Globus pallidus (tissue), 1 donor: ENCODE data around the gene TNS1.
A peak's percentile ranks its signal among the peaks of the same experiment; 100 is the strongest.

Experiments used
- DNase-seq: peaks from one replicate; pipeline ENCODE4 v3.0.0-alpha.2; 2015; ENCODE audit warnings: low spot score

TNS1 gene

GRCh38 chr2:217776631-217777030 is 226.2 kb downstream of the TNS1 start:
- no peak for DNase-seq

DNA sequence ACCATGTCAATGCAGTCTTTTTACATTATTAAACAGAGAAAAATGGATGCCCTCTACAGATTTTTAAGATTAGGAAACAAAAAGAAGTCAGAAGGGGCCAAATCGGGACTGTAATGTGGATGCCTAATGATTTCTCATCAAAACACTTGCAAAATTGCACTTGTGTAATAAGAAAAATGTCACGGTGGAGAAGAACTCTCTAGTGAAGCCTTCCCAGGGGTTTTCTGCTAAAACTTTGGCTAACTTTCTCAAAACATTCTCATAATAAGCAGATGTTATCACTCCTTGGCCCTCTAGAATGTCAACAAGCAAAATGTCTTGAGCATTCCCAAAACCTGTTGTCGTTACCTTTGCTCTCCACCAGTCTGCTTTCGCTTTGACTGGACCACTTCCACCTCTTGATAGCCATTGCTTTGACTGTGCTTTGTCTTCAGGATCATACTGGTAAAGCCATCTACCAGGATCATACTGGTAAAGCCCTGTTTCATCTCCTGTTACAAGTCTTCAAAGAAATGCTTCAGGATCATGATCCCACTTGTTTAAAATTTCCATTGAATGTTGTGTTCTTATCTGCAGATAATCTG is 226.8 kb downstream of the TNS1 start:
- DNase-seq = no peak

DNA sequence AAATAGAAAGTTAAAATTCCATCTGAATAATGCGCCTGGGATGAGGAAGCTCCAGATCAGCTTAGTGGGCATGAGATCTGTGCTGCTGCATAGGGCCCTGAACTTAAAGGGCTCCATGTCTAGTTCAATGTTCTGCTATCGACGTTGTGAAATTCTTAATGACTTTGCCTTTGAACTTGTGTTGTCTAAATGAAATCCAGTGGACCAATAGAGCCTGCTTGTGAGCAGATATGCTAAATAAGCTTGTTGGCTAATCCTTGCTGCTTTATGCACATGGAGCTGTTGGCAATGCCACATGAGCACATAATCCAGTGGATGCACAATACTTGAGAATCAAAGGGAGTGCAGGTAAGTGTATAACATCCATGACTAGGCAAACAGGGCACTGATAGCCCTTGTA is 228.6 kb downstream of the TNS1 start:
- DNase-seq = no peak

- no peak for DNase-seq
Measured at GRCh38 chr2:217773539-217773938, 229.3 kb downstream of the TNS1 start.

GRCh38 chr2:217766356-217766755 is 236.4 kb downstream of the TNS1 start:
- DNase-seq = no peak

- DNase-seq = no peak
Measured at GRCh38 chr2:217761645-217762277, 241.0 kb downstream of the TNS1 start.

- no peak for DNase-seq
Measured at GRCh38 chr2:217759991-217760390, 242.8 kb downstream of the TNS1 start.

- DNase-seq = no peak
Measured at GRCh38 chr2:217757108-217757463, 245.7 kb downstream of the TNS1 start.

- DNase-seq = peak; percentile 72
Measured at GRCh38 chr2:217756375-217757107, 246.3 kb downstream of the TNS1 start.

DNA sequence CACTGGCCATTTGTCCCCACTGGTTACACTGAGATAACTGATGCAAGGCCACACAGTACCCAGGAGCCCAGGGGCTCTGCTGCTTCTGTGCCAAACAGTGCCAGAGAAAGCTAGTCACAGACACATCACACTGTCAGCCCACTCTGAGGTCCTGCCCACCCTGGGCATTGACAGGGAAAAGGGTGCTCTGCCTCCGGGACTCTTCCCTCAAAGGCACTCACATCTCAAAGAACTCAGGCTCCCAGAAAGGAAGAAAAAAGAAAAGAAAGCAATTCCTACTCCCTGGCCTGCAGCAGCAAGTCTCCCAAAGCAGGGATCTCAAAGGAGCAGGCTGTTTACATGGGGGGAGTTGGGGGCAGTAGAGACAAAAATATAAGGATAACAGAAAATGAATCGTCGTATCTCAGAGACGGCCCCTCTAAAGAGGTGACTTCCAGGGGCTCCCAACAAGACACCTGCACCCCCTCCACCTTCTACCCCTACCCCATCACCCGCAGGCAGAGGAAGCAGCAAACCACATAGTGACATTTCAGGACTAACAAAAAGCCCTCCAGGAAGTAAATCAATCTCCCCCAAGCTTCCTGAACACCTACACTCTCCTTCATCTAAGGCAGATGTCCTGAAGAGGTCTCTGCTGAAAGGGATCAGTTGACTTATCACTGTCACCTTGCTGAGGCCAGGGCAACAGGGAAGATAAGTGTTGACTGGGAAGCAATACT is 247.6 kb downstream of the TNS1 start:
- DNase-seq = no peak

DNA sequence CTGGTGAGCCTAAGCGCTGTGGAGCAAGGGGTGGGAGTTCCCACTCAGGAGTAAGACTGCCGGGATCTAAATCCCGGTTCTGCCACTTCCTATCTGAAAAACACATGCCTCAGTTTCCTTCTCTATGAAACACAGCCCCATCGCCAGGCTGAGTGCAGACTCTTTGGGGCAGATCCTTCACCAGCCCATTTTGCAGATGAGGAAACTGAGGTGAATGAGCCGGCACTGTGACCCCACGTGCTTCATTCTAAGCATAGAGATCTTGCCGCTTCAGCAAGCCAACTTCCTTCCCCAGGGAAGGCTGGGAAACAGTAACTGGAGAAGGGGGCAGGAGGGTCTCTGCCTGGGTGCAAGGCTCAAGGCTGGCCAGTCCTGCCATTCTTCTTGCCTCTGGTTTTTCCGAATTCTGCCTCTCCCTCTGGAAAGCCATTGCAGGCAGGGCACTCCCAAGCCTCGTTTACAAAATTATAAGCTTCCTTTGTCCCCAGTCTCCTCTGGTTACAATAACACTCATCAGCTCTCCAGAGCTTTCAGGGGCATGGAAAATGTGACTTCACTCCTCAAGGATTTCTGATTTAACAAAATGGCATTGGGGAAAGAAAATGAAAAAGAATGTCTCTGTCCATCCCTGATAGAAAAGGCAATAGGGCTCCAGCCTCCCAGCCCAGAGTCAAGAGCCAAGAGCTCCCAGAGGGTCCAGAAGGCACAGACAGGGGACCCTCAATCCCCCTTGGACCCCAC is 249.2 kb downstream of the TNS1 start:
- no peak for DNase-seq

GRCh38 chr2:217752714-217753459 is 249.9 kb downstream of the TNS1 start:
- no peak for DNase-seq

- no peak for DNase-seq
Measured at GRCh38 chr2:217751952-217752351, 250.8 kb downstream of the TNS1 start.

- DNase-seq = no peak
Measured at GRCh38 chr2:217751192-217751591, 251.6 kb downstream of the TNS1 start.
